SK-N-SH treated with all-trans-retinoic acid at 6 μM for 48 hours (cell line): ENCODE data around the gene RADIL.

Experiments used
- ATAC-seq: fragments of 200-7000 bp; cut with Tn5 transposase; 3 replicates; pipeline ENCODE4 v1.9.1; 2020; ENCODE audit warnings: mild to moderate bottlenecking, moderate library complexity
- ARNTL ChIP-seq: fragments of 450-650 bp; formaldehyde crosslinking; IDR thresholded peaks from 2 replicates; pipeline ENCODE4 v1.5.0; 2020; ENCODE audit warnings: low read depth, mild to moderate bottlenecking, moderate library complexity, borderline replicate concordance
- CSDC2 ChIP-seq: fragments of 250-450 bp; sonication (Bioruptor Pico); IDR thresholded peaks from 2 replicates; pipeline ENCODE4 v1.5.0; 2020; ENCODE audit warnings: mild to moderate bottlenecking, moderate library complexity
- CSRNP3 ChIP-seq: fragments of 250-450 bp; sonication (Bioruptor Pico); IDR thresholded peaks from 2 replicates; pipeline ENCODE4 v1.5.1; 2021; ENCODE audit warnings: mild to moderate bottlenecking, moderate library complexity
- ESRRG ChIP-seq: fragments of 250-450 bp; sonication (Bioruptor Pico); IDR thresholded peaks from 2 replicates; pipeline ENCODE4 v1.6.1; 2021; ENCODE audit warnings: mild to moderate bottlenecking
- GLIS3 ChIP-seq: fragments of 250-450 bp; sonication (Bioruptor Pico); IDR thresholded peaks from 2 replicates; pipeline ENCODE4 v1.5.0; 2020; ENCODE audit warnings: mild to moderate bottlenecking, moderate library complexity
- OSR1 ChIP-seq: fragments of 250-450 bp; sonication (Bioruptor Pico); IDR thresholded peaks from 2 replicates; pipeline ENCODE4 v1.8.0; 2022; ENCODE audit warnings: moderate library complexity, mild to moderate bottlenecking, inconsistent platforms
- PPARA ChIP-seq: fragments of 250-450 bp; sonication (Bioruptor Pico); IDR thresholded peaks from 2 replicates; pipeline ENCODE4 v1.5.0; 2020; ENCODE audit warnings: mild to moderate bottlenecking, borderline replicate concordance
- RARB ChIP-seq: fragments of 250-450 bp; sonication (Bioruptor Pico); IDR thresholded peaks from 2 replicates; pipeline ENCODE4 v1.8.0; 2021; ENCODE audit warnings: mild to moderate bottlenecking, moderate library complexity
- SNAI2 ChIP-seq: fragments of 250-450 bp; sonication (Bioruptor Pico); IDR thresholded peaks from 2 replicates; pipeline ENCODE4 v1.5.0; 2020; ENCODE audit warnings: mild to moderate bottlenecking, moderate library complexity
- TCF4 ChIP-seq: fragments of 250-450 bp; sonication (Bioruptor Pico); IDR thresholded peaks from 2 replicates; pipeline ENCODE4 v1.8.0; 2021; ENCODE audit warnings: mild to moderate bottlenecking, moderate library complexity, borderline replicate concordance
- TOX ChIP-seq: fragments of 250-450 bp; sonication (Bioruptor Pico); IDR thresholded peaks from 2 replicates; pipeline ENCODE4 v1.8.0; 2021; ENCODE audit warnings: mild to moderate bottlenecking, moderate library complexity, borderline replicate concordance
- TSHZ2 ChIP-seq: fragments of 250-450 bp; sonication (Bioruptor Pico); IDR thresholded peaks from 2 replicates; pipeline ENCODE4 v1.5.0; 2020; ENCODE audit warnings: mild to moderate bottlenecking, moderate library complexity
- ZC3H10 ChIP-seq: fragments of 250-450 bp; sonication (Bioruptor Pico); IDR thresholded peaks from 2 replicates; pipeline ENCODE4 v1.5.1; 2021; ENCODE audit warnings: mild to moderate bottlenecking, moderate library complexity
- ZFP3 ChIP-seq: fragments of 250-450 bp; sonication (Bioruptor Pico); IDR thresholded peaks from 2 replicates; pipeline ENCODE4 v1.5.0; 2020; ENCODE audit warnings: mild to moderate bottlenecking, moderate library complexity
- ZNF565 ChIP-seq: fragments of 450-650 bp; formaldehyde crosslinking; conservative IDR thresholded peaks from 2 replicates; pipeline ENCODE4 v1.5.0; 2020; ENCODE audit warnings: low read depth, mild to moderate bottlenecking, moderate library complexity
- ZNF8 ChIP-seq: fragments of 450-650 bp; formaldehyde crosslinking; IDR thresholded peaks from 2 replicates; pipeline ENCODE4 v1.5.0; 2020; ENCODE audit warnings: mild to moderate bottlenecking, moderate library complexity
- TF ChIP-seq, protein P1 (sequence below): fragments of 250-450 bp; sonication (Bioruptor Pico); IDR thresholded peaks from 2 replicates; pipeline ENCODE4 v1.5.1; 2020; ENCODE audit warnings: low read depth, mild to moderate bottlenecking, moderate library complexity
- TF ChIP-seq, protein P2 (sequence below): fragments of 250-450 bp; sonication (Bioruptor Pico); IDR thresholded peaks from 2 replicates; pipeline ENCODE4 v1.8.0; 2020; ENCODE audit warnings: mild to moderate bottlenecking, moderate library complexity, borderline replicate concordance

Gene RADIL

GRCh38 chr7:4838626-4839334, 44.7 kb downstream of the RADIL start (continued):
- TF ChIP-seq, protein P1, sequence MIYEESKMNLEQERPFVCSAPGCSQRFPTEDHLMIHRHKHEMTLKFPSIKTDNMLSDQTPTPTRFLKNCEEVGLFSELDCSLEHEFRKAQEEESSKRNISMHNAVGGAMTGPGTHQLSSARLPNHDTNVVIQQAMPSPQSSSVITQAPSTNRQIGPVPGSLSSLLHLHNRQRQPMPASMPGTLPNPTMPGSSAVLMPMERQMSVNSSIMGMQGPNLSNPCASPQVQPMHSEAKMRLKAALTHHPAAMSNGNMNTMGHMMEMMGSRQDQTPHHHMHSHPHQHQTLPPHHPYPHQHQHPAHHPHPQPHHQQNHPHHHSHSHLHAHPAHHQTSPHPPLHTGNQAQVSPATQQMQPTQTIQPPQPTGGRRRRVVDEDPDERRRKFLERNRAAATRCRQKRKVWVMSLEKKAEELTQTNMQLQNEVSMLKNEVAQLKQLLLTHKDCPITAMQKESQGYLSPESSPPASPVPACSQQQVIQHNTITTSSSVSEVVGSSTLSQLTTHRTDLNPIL (CRISPR knock-in tag) = no peak
- no peak for TF ChIP-seq ZC3H10 (CRISPR knock-in tag)
- TF ChIP-seq ESRRG (CRISPR knock-in tag) = no peak
- no peak for TF ChIP-seq GLIS3 (CRISPR knock-in tag)
- TF ChIP-seq TCF4 (CRISPR knock-in tag) = no peak
- TF ChIP-seq SNAI2 = no peak
- TF ChIP-seq OSR1 (CRISPR knock-in tag) = no peak
- no peak for TF ChIP-seq TOX (CRISPR knock-in tag)
- TF ChIP-seq ZFP3 (CRISPR knock-in tag) = no peak
- TF ChIP-seq, protein P2, sequence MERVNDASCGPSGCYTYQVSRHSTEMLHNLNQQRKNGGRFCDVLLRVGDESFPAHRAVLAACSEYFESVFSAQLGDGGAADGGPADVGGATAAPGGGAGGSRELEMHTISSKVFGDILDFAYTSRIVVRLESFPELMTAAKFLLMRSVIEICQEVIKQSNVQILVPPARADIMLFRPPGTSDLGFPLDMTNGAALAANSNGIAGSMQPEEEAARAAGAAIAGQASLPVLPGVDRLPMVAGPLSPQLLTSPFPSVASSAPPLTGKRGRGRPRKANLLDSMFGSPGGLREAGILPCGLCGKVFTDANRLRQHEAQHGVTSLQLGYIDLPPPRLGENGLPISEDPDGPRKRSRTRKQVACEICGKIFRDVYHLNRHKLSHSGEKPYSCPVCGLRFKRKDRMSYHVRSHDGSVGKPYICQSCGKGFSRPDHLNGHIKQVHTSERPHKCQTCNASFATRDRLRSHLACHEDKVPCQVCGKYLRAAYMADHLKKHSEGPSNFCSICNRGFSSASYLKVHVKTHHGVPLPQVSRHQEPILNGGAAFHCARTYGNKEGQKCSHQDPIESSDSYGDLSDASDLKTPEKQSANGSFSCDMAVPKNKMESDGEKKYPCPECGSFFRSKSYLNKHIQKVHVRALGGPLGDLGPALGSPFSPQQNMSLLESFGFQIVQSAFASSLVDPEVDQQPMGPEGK = no peak

GRCh38 chr7:4837803-4838625, 45.5 kb downstream of the RADIL start:
- TF ChIP-seq CSRNP3 (CRISPR knock-in tag) (no peak), RARB (CRISPR knock-in tag) (no peak), ARNTL (CRISPR knock-in tag) (no peak), CSDC2 (CRISPR knock-in tag) (no peak), ZC3H10 (CRISPR knock-in tag) (no peak), TSHZ2 (CRISPR knock-in tag) (no peak), OSR1 (CRISPR knock-in tag) (no peak)
- TF ChIP-seq, protein P1 (CRISPR knock-in tag) = no peak
- no peak for ATAC-seq

DNA sequence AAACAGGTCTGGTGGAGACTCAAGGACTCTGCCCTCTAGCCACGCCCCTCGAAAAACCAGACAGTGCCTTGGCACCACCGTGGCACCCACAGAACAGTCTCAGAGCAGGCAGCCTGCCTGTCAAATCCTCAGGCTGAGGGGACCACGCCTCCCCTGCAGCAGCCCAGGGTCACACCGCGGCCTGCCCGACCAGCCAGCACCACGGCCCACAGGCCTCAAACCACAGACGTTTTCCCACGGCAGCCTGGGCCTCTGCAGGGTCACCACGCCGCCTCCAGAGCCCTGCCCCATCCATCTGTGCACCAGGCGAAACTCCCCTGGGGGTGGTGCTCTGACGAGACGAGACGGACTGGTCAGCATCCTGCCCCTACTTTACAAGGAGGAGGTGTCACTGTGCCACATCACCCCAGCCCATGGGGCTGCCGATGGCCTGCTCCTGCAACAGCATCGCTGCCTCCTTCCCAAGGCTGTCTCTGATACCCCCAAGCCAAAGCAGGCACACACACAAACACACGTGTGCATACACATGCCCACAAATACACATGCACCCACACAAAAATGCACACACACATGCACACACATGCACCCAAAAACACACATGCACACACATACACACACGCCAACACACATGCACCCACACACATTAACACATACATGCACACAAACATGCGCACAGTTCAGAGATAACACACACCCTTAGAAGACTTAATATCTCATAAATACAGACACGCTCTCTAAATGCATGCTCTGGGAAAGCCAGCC, 46.3 kb downstream of the RADIL start:
- TF ChIP-seq TSHZ2 (CRISPR knock-in tag) (no peak), PPARA (CRISPR knock-in tag) (no peak), GLIS3 (CRISPR knock-in tag) (no peak), CSDC2 (CRISPR knock-in tag) (no peak), RARB (CRISPR knock-in tag) (no peak), ZC3H10 (CRISPR knock-in tag) (no peak), ZNF565 (CRISPR knock-in tag) (no peak), CSRNP3 (CRISPR knock-in tag) (no peak), ZNF8 (no peak)
- TF ChIP-seq, protein P2 = no peak
- TF ChIP-seq, all 23 proteins: peak for 0
- no peak; the same call in 2 of the 3 replicates for ATAC-seq
